ENCODE results near the gene MYL6. TPM values are rescaled to one million over a fixed set of nuclear protein-coding genes. Genes with fewer than 3 reads are reported as not detected.

The MYL6 gene
- polyA plus RNA-seq, 1 experiment: 5,957 TPM

GRCh38 chr12:56152132-56152755 lies 5.9 kb upstream of the MYL6 start, which contains the start of gene MYL6B:
TSS of gene MYL6B (plus strand) at chr12:56152587. CDS start at chr12:56153919, 1,332 bp downstream.
- CTCF ChIA-PET: interaction anchor here (0.6 to 0.9 kb wide), 9 partner anchors 11 to 413 kb away, joined by 3 to 4 read pairs (median 3); partner anchors contain the start of genes ESYT1 and SMARCC2
- H3K4me3 ChIP-seq (ENCODE audit: low read depth, low read length): peak within 1 kb of the TSS; percentile 71
- no peaks in the 10 kb centered on the region for H3K9me3 ChIP-seq (ENCODE audit: control insufficient read depth, insufficient read depth, low read length)
- peak; percentile 61 for DNase-seq (ENCODE audit: low read depth, low spot score)
- H3K27me3 ChIP-seq (ENCODE audit: control insufficient read depth, insufficient read depth, low read length): no peaks in the 10 kb centered on the region
- H3K27ac ChIP-seq (ENCODE audit: low read depth, low read length): peak within 1 kb of the TSS; percentile 81
- POLR2A ChIA-PET: interaction anchor here (1.2 to 1.3 kb wide), 2 partner anchors 10 to 24 kb away, joined by 4 to 5 read pairs; partner anchors contain the start of gene ESYT1
- TF ChIP-seq, protein P1, sequence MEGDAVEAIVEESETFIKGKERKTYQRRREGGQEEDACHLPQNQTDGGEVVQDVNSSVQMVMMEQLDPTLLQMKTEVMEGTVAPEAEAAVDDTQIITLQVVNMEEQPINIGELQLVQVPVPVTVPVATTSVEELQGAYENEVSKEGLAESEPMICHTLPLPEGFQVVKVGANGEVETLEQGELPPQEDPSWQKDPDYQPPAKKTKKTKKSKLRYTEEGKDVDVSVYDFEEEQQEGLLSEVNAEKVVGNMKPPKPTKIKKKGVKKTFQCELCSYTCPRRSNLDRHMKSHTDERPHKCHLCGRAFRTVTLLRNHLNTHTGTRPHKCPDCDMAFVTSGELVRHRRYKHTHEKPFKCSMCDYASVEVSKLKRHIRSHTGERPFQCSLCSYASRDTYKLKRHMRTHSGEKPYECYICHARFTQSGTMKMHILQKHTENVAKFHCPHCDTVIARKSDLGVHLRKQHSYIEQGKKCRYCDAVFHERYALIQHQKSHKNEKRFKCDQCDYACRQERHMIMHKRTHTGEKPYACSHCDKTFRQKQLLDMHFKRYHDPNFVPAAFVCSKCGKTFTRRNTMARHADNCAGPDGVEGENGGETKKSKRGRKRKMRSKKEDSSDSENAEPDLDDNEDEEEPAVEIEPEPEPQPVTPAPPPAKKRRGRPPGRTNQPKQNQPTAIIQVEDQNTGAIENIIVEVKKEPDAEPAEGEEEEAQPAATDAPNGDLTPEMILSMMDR (IDR thresholded peaks at IDR 0.05; ENCODE audit: low read depth, low read length): no peak

GRCh38 chr12:56152756-56153677 lies 5.1 kb upstream of the MYL6 start:
- H3K27me3 ChIP-seq (ENCODE audit: control insufficient read depth, insufficient read depth, low read length): no peaks in the 10 kb centered on the region
- H3K27ac ChIP-seq (ENCODE audit: low read depth, low read length): peak overlapping the region; percentile 11
- no peaks in the 10 kb centered on the region for H3K9me3 ChIP-seq (ENCODE audit: control insufficient read depth, insufficient read depth, low read length)
- ChIA-PET POLR2A (no interaction called here), CTCF (no interaction called here)
- no peak for DNase-seq (ENCODE audit: low read depth, low spot score)
- H3K4me3 ChIP-seq (ENCODE audit: low read depth, low read length): peak overlapping the region; percentile 71
- TF ChIP-seq, protein P1 (IDR thresholded peaks at IDR 0.05; ENCODE audit: low read depth, low read length): no peak

- CTCF ChIA-PET: interaction anchor here (0.9 to 1.1 kb wide), 2 partner anchors 68 to 415 kb away, joined by 3 to 8 read pairs; partner anchors contain the start of gene RNF41
- no peak for DNase-seq (ENCODE audit: low read depth, low spot score)
- POLR2A ChIA-PET: no interaction called here
- Histone ChIP-seq H3K27ac (ENCODE audit: low read depth, low read length) (no peak overlapping the region), H3K9me3 (ENCODE audit: control insufficient read depth, insufficient read depth, low read length) (no peaks in the 10 kb centered on the region), H3K27me3 (ENCODE audit: control insufficient read depth, insufficient read depth, low read length) (no peaks in the 10 kb centered on the region), H3K4me3 (ENCODE audit: low read depth, low read length) (peak overlapping the region; percentile 71; the same call in 1 of the 2 replicates)
- TF ChIP-seq, protein P1 (IDR thresholded peaks at IDR 0.05; ENCODE audit: low read depth, low read length): no peak
These were observed 4.5 kb upstream of the MYL6 start for GRCh38 chr12:56153678-56154065.

DNA sequence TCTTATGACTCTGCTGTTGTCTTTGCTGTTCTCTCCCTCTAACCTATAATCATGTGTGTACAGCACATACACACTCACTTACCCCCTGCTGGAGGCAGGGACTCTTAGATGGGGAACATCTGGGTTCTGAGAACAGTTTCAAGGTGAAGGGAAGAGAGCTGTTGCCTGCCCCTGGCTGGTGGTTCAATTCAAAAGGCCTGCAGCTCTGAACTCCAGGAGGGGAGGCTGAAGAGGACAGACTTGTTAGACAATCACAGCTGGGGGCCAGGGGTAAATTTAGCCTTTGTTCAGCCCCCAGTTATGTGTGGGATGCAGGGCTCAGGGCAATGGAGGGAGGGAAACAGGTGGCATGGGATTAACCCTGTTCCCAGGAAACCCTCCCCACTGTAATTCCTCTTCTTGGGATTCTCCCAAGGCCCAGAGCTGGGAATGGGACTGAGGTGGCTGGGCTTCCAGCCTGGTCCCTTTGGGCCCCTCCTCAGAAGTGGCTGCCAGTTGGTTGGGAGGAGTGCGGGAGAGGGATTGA lies 3.9 kb upstream of the MYL6 start:
- CTCF ChIA-PET: interaction anchor here (0.9 to 1.4 kb wide), 3 partner anchors 35 to 416 kb away, joined by 3 to 8 read pairs (median 5); partner anchors contain the start of genes RNF41 and SMARCC2
- no peak for DNase-seq (ENCODE audit: low read depth, low spot score)

More for the DNA sequence above, 3.9 kb upstream of the MYL6 start:
- TF ChIP-seq, protein P1 (IDR thresholded peaks at IDR 0.05; ENCODE audit: low read depth, low read length): no peak
- Histone ChIP-seq H3K4me3 (ENCODE audit: low read depth, low read length) (no peak overlapping the region), H3K9me3 (ENCODE audit: control insufficient read depth, insufficient read depth, low read length) (no peaks in the 10 kb centered on the region), H3K27me3 (ENCODE audit: control insufficient read depth, insufficient read depth, low read length) (no peaks in the 10 kb centered on the region), H3K27ac (ENCODE audit: low read depth, low read length) (no peak overlapping the region)
- POLR2A ChIA-PET: no interaction called here
